Prostate gland (tissue), 2 donors: ENCODE data around the gene RBKS. TPM values are rescaled to one million over a fixed set of nuclear protein-coding genes. Genes with fewer than 3 reads are reported as not detected.

Source experiments
- DNase-seq: peaks from one replicate; pipeline ENCODE4 v3.0.0-alpha.2; 2019; ENCODE audit warnings: low spot score
- H3K27ac ChIP-seq, 2 donors: fragments of 200-600 bp; sonication (generic); 2 replicates each; pipeline ENCODE4 v1.5.1; 2017 to 2019
- H3K27me3 ChIP-seq: fragments of 200-600 bp; sonication (generic); replicated peaks from 2 replicates; pipeline ENCODE4 v1.5.1; 2019; ENCODE audit not compliant: insufficient read depth
- H3K36me3 ChIP-seq, 2 donors: fragments of 200-600 bp; sonication (generic); 1 replicate in 1 of 2; 2 replicates in 1 of 2; pipeline versions ENCODE4 v1.5.1 to v1.8.1; 2017 to 2019
- H3K4me1 ChIP-seq: fragments of 200-600 bp; sonication (generic); replicated peaks from 2 replicates; pipeline ENCODE4 v1.5.1; 2019
- H3K4me3 ChIP-seq, 2 donors: fragments of 200-600 bp; sonication (generic); 2 replicates each; pipeline ENCODE4 v1.5.1; 2017 to 2019
- H3K9me3 ChIP-seq: fragments of 200-600 bp; sonication (generic); 2 replicates; pipeline ENCODE4 v1.5.1; 2017
- POLR2A ChIP-seq: fragments of 450-650 bp; IDR thresholded peaks from one replicate; pipeline ENCODE4 v1.6.1; 2016; ENCODE audit warnings: antibody characterized with exemption, mild to moderate bottlenecking
- POLR2AphosphoS5 ChIP-seq: sonication (generic); formaldehyde crosslinking; IDR thresholded peaks from one replicate; pipeline ENCODE4 v1.6.1; 2017; ENCODE audit warnings: antibody characterized with exemption
- WGBS: methylation state at CpG from one replicate; pipeline ENCODE4 v1.1.5; 2018; 5-methylcytosine and 5-hydroxymethylcytosine counted together
- intact Hi-C: fragments of 100-400 bp; cut with DNase I; formaldehyde crosslinking; loops from one replicate; pipeline ENCODE4 v1.14.2; 2022
- total RNA-seq, 2 donors: library from RNA; depleted of rRNA; stranded (reverse); fragments of >200 nt; gene quantifications; one replicate each; pipeline ENCODE4 v1.1.0, GENCODE V29; 2016
- TF ChIP-seq, protein P1 (sequence below), 4 experiments: fragments of 200-600 bp in 2 of 4; fragments of 450-650 bp in 2 of 4; sonication (generic) in 2 of 4; IDR thresholded peaks; 1 replicate in 3 of 4; 2 replicates in 1 of 4; pipeline ENCODE4 v1.5.1; 2016 to 2019; ENCODE audit warnings: antibody characterized with exemption in 4 of 4, mild to moderate bottlenecking in 2 of 4, moderate library complexity in 2 of 4

The RBKS gene
- 1 to 10 TPM; 1.6 to 1.8 TPM for total RNA-seq

DNA sequence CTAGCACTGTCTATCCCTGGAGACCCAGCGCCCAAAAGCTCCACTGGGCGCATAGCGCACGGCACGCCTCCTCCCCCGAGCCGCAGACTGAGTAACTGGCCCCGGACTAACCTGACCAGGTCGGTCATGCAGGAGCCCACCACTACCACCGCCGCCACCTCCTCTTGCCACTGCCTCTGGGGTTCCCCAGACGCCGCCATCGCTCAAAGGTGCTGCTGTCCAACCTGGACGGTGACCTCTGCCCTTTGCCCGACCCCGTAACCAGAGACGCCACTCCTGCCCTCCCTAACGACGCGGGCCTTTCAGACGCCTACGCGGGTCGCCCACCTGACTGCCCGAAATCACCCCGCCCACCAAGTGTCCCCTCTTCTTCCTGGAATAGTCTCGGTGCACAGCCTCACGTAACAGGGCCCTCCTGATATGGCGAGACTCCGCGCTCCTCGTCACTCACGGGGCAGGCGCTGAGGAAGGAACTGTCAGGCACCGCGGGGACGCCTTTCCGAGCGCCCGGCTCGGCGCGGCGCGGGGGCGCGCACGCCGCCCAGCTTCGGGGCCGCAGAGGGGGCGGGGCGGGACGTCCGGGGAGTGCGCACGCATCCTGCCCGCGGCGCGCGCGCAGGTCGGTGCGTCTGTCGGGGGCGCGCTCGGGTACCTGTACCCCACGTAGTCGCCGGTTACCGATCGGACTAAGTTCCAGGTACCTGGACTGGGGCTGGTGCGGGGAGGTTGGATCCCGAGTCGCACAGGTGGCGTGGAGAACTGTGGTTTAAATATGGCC lies at the start of gene RBKS, which contains the start of gene BABAM2:
Gene RBKS (minus strand): TSS at position 242 of the 778 bp plus-strand sequence. CDS start 42 bp downstream, at position 200.
Gene BABAM2 (plus strand): TSS at position 584 of the 778 bp plus-strand sequence. CDS start 3,828 bp downstream, outside the sequence.
- H3K27me3 ChIP-seq = no peaks in the 10 kb centered on the region
- H3K27ac ChIP-seq = peak within 1 kb of the TSS; percentile 93 to 96
- TF ChIP-seq POLR2A (peak; percentile 63), POLR2AphosphoS5 (peak; percentile 70)
- TF ChIP-seq, protein P1, sequence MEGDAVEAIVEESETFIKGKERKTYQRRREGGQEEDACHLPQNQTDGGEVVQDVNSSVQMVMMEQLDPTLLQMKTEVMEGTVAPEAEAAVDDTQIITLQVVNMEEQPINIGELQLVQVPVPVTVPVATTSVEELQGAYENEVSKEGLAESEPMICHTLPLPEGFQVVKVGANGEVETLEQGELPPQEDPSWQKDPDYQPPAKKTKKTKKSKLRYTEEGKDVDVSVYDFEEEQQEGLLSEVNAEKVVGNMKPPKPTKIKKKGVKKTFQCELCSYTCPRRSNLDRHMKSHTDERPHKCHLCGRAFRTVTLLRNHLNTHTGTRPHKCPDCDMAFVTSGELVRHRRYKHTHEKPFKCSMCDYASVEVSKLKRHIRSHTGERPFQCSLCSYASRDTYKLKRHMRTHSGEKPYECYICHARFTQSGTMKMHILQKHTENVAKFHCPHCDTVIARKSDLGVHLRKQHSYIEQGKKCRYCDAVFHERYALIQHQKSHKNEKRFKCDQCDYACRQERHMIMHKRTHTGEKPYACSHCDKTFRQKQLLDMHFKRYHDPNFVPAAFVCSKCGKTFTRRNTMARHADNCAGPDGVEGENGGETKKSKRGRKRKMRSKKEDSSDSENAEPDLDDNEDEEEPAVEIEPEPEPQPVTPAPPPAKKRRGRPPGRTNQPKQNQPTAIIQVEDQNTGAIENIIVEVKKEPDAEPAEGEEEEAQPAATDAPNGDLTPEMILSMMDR (IDR thresholded peaks at IDR 0.05) = no peak
- H3K36me3 ChIP-seq = no peaks in the 10 kb centered on the region
- H3K9me3 ChIP-seq = no peaks in the 10 kb centered on the region
- H3K4me3 ChIP-seq = peak within 1 kb of the TSS; percentile 69 to 73
- peak; percentile 85 for DNase-seq
- WGBS = under 1% methylated on average over 69 of the region's 79 CpGs
- intact Hi-C loops = loop anchor here (10.0 kb wide), 1 partner anchor 244 kb away; no protein-coding TSS in a partner anchor
- H3K4me1 ChIP-seq = no peaks in the 10 kb centered on the region

DNA sequence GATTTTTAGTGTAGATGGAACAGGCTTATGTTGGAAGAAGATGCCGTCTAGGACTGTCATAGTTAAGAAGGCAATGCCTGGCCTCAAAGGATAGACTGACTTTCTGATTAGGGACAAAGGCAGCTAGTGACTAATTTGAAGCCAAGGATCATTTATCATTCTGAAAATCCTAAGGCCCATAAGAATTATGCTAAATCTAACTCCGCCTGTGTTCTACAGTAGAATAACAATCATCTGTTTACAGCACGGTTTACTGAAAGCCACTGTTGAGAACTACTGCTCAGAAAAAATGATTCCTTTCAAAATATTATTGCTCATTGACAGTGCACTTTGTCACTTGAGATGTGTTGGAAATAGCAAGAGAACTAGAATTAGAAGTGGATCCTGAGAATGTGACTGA lies 44.8 kb upstream of the RBKS start:
- no peak overlapping the region for H3K27ac ChIP-seq
- 95% methylated on average over 3 of the region's 3 CpGs for WGBS
- no peak for DNase-seq
- intact Hi-C loops = no loop called here
- no peak overlapping the region for H3K4me3 ChIP-seq
- no peaks in the 10 kb centered on the region for H3K4me1 ChIP-seq
- no peaks in the 10 kb centered on the region for H3K27me3 ChIP-seq
- TF ChIP-seq POLR2AphosphoS5 (no peak), POLR2A (no peak)
- TF ChIP-seq, protein P1 (IDR thresholded peaks at IDR 0.05) = no peak
- no peaks in the 10 kb centered on the region for H3K36me3 ChIP-seq
- H3K9me3 ChIP-seq = no peaks in the 10 kb centered on the region

DNA sequence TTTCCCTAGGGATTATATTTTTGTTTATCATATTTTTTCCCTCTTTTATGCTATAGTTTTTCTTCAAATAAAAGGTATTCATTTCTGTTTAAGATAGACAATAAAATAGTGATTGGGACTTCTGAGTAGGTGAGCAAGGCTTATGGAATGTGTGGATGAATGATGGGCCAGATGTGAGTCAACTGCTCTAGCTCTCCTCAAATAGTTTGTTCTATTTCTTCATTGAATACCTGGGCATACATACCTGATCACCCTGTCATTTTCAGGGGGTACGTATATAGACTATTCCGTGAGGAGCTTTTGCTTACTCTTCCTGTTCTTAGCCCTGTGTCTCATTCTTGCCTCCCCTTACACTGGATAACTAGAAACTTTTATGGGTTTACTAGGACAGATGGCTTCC lies 42.2 kb upstream of the RBKS start:
- no peak for DNase-seq
- no peaks in the 10 kb centered on the region for H3K4me1 ChIP-seq
- H3K9me3 ChIP-seq = no peaks in the 10 kb centered on the region
- no peaks in the 10 kb centered on the region for H3K36me3 ChIP-seq
- intact Hi-C loops = no loop called here
- WGBS = 87% methylated on average over 2 of the region's 2 CpGs
- TF ChIP-seq, protein P1 (IDR thresholded peaks at IDR 0.05) = no peak
- TF ChIP-seq POLR2A = no peak
- no peak for TF ChIP-seq POLR2AphosphoS5
- H3K27me3 ChIP-seq = no peaks in the 10 kb centered on the region
- no peak overlapping the region for H3K27ac ChIP-seq
- no peak overlapping the region for H3K4me3 ChIP-seq

DNA sequence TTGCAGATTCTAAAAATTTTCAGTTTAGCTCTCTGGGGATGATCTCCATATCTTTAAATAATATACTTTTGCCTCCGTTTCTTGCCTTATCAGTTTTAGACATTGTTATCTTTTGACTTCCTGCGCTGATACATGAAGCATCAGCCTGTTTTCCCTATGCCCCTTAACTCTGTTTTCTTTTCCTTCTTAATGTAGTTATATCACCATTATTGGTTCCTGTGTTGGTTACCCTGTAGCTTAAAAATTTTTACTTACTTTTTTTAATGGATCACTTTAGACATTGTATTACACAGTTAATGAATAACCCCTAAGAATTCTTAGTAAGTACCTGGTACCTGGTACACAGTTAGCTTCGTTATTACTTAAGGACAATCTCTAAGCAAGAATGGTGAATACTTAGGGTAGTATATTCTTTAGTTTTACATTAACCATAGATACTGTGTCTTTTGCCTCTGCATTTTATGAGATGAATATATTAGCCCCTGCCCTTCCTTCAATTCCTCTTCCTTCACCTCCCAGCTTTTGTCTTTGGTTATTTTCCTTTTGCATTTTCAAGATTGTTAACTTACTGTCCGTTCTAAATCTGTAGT lies 41.3 kb upstream of the RBKS start:
- 89% methylated on average over 4 of the region's 4 CpGs for WGBS
- TF ChIP-seq POLR2AphosphoS5 = no peak
- no peaks in the 10 kb centered on the region for H3K36me3 ChIP-seq
- no peak overlapping the region for H3K27ac ChIP-seq
- intact Hi-C loops = no loop called here
- DNase-seq = no peak
- H3K4me1 ChIP-seq = no peaks in the 10 kb centered on the region
- no peaks in the 10 kb centered on the region for H3K27me3 ChIP-seq
- no peaks in the 10 kb centered on the region for H3K9me3 ChIP-seq
- H3K4me3 ChIP-seq = no peak overlapping the region

DNA sequence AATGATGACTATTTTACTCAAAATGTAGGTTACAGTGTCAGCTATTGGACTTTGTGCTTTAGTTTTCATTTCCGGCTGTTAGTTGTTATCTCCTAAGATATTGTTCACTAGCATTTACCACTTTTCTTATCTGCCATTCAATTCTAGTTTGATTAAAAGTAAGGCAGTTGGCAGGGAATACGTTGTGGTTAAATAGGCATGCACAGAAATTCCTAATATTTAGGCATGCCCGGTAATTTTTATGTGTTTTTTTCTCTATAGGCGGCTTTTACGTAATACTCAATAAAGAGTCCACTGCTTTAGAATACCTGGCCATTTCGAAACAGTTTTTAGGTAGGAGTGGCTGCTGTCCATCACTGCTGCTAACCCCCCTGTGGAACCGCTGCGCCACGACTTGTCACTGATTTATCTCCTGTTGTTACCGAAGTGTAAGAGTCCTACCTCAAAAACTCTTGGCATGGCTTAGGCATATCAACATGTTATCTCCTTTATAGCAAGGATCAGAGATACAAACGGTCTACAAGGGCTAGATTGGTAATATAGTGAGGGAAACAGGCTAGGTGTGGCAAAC lies 39.8 kb upstream of the RBKS start:
- TF ChIP-seq POLR2A (no peak), POLR2AphosphoS5 (no peak)
- TF ChIP-seq, protein P1 (IDR thresholded peaks at IDR 0.05) = no peak
- Histone ChIP-seq H3K4me1 (no peaks in the 10 kb centered on the region), H3K27ac (no peak overlapping the region), H3K27me3 (no peaks in the 10 kb centered on the region), H3K4me3 (no peak overlapping the region), H3K36me3 (no peaks in the 10 kb centered on the region), H3K9me3 (no peaks in the 10 kb centered on the region)
- intact Hi-C loops = no loop called here
- DNase-seq = no peak
- 66% methylated on average over 11 of the region's 11 CpGs for WGBS
